ENCODE results near the gene FOXL3.
"Not testable (repeated sequence)": the region's sequence is repeated elsewhere in the genome, so short reads cannot be mapped to it uniquely, and the experiment has no call there.

Gene FOXL3

GRCh38 chr7:289756-290553, at the start of gene FOXL3:
Gene FOXL3, plus strand, starts transcription at chr7:290170. Its CDS starts 0 bp downstream, at chr7:290170.
- DNase-seq, result no peak

- no peak for DNase-seq
These were observed 49.0 kb upstream of the FOXL3 start for GRCh38 chr7:240887-241421.

GRCh38 chr7:241513-241912, 48.5 kb upstream of the FOXL3 start:
- no peak for DNase-seq

GRCh38 chr7:242826-243579, 47.0 kb upstream of the FOXL3 start:
- DNase-seq, result not testable (repeated sequence)

GRCh38 chr7:243580-243978, 46.4 kb upstream of the FOXL3 start:
- not testable (repeated sequence) for DNase-seq

- DNase-seq, result no peak
These were observed 45.0 kb upstream of the FOXL3 start for GRCh38 chr7:244974-245373.

GRCh38 chr7:245574-246295, 44.2 kb upstream of the FOXL3 start:
- DNase-seq, result no peak

GRCh38 chr7:246451-246850, 43.5 kb upstream of the FOXL3 start:
- DNase-seq, result no peak

- DNase-seq, result no peak
These were observed 42.8 kb upstream of the FOXL3 start for GRCh38 chr7:247181-247580.

- no peak for DNase-seq
These were observed 42.3 kb upstream of the FOXL3 start for GRCh38 chr7:247636-248035.

GRCh38 chr7:248732-249435, 41.1 kb upstream of the FOXL3 start:
- no peak for DNase-seq

GRCh38 chr7:249989-250388, 40.0 kb upstream of the FOXL3 start:
- DNase-seq, result no peak

GRCh38 chr7:250523-250922, 39.4 kb upstream of the FOXL3 start:
- DNase-seq, result no peak

- DNase-seq, result no peak
These were observed 39.0 kb upstream of the FOXL3 start for GRCh38 chr7:251005-251404.

GRCh38 chr7:251446-252175, 38.4 kb upstream of the FOXL3 start:
- DNase-seq, result no peak

GRCh38 chr7:252216-252965, 37.6 kb upstream of the FOXL3 start:
- DNase-seq, result no peak

- DNase-seq, result no peak
These were observed 37.0 kb upstream of the FOXL3 start for GRCh38 chr7:252981-253380.

- no peak for DNase-seq
These were observed 36.2 kb upstream of the FOXL3 start for GRCh38 chr7:253581-254336.

- DNase-seq, result no peak
These were observed 35.5 kb upstream of the FOXL3 start for GRCh38 chr7:254337-255037.

GRCh38 chr7:255038-255435, 34.9 kb upstream of the FOXL3 start:
- no peak for DNase-seq
